A673 (cell line): ENCODE measurements around the gene HNRNPK. TPM values are rescaled to one million over a fixed set of nuclear protein-coding genes. Genes with fewer than 3 reads are reported as not detected.

Source experiments
- BruUV-seq: library from RNA; stranded (reverse); fragments of 400-500 nt; replicated peaks from 2 replicates; lab custom pipeline; 2021; lab: Mats Ljungman, UMichigan
- CTCF ChIA-PET: fragments of 300-600 bp; sonication (Branson Sonifier 250); formaldehyde crosslinking; loops from one replicate; lab custom pipeline; 2022; ENCODE audit warnings: antibody characterized with exemption; lab: Charles Lee
- POLR2A ChIA-PET: fragments of 300-600 bp; sonication (Branson Sonifier 250); formaldehyde crosslinking; loops from one replicate; lab custom pipeline; 2022; ENCODE audit warnings: antibody characterized with exemption; ENCODE audit not compliant: low non-redundant PET; lab: Charles Lee
- DNase-seq: peaks from one replicate; pipeline ENCODE4 v3.0.0-alpha.2; 2015; ENCODE audit warnings: low spot score
- H3K27ac ChIP-seq: fragments of 200-600 bp; sonication (generic); 2 replicates; pipeline ENCODE4 v1.5.1; 2016; ENCODE audit warnings: mixed run types, low read depth, mild to moderate bottlenecking, mixed read lengths, antibody characterized with exemption, low read length; ENCODE audit not compliant: poor library complexity, severe bottlenecking
- H3K27me3 ChIP-seq: fragments of 200-600 bp; sonication (generic); replicated peaks from 2 replicates; pipeline ENCODE4 v1.6.1; 2017; ENCODE audit warnings: mixed run types, low read depth, mild to moderate bottlenecking, mixed read lengths, antibody characterized with exemption, low read length; ENCODE audit not compliant: insufficient read depth, poor library complexity
- H3K36me3 ChIP-seq: fragments of 200-600 bp; sonication (generic); 2 replicates; pipeline ENCODE4 v1.6.1; 2016; ENCODE audit warnings: mixed run types, mild to moderate bottlenecking, mixed read lengths, antibody characterized with exemption, low read length; ENCODE audit not compliant: insufficient read depth, poor library complexity, severe bottlenecking
- H3K4me1 ChIP-seq: fragments of 200-600 bp; sonication (generic); 2 replicates; pipeline ENCODE4 v1.6.1; 2017; ENCODE audit warnings: mixed run types, mild to moderate bottlenecking, mixed read lengths, antibody characterized with exemption, low read length; ENCODE audit not compliant: insufficient read depth, poor library complexity, severe bottlenecking
- H3K4me3 ChIP-seq: fragments of 200-600 bp; sonication (generic); 2 replicates; pipeline ENCODE4 v1.5.1; 2016; ENCODE audit warnings: low read depth, mixed run types, mild to moderate bottlenecking, mixed read lengths, low read length; ENCODE audit not compliant: poor library complexity, severe bottlenecking
- H3K9me3 ChIP-seq: fragments of 200-600 bp; sonication (generic); 2 replicates; pipeline ENCODE4 v1.6.1; 2016; ENCODE audit warnings: mixed run types, low read depth, mild to moderate bottlenecking, mixed read lengths, antibody characterized with exemption, low read length; ENCODE audit not compliant: poor library complexity, severe bottlenecking
- EZH2 ChIP-seq: fragments of 200-600 bp; sonication (generic); IDR thresholded peaks from 2 replicates; pipeline ENCODE4 v1.6.1; 2017; ENCODE audit warnings: borderline replicate concordance, low read depth, mild to moderate bottlenecking, mixed read lengths, antibody characterized with exemption, low read length; ENCODE audit not compliant: poor library complexity, severe bottlenecking
- intact Hi-C: fragments of 100-400 bp; cut with micrococcal nuclease; formaldehyde crosslinking; loops from one replicate; pipeline ENCODE4 v1.10.0; 2022; ENCODE audit not compliant: unreplicated experiment
- total RNA-seq: library from RNA; stranded (reverse); gene quantifications from 2 replicates; pipeline ENCODE4 v1.2.3, GENCODE V29; 2021
- TF ChIP-seq, protein P1 (sequence below): fragments of 300-800, 200-600 bp; sonication (generic); conservative IDR thresholded peaks from 2 replicates; pipeline ENCODE4 v1.5.1; 2017; ENCODE audit warnings: low read depth, mild to moderate bottlenecking, antibody characterized with exemption, low read length, moderate library complexity, mixed read lengths

Gene HNRNPK
- total RNA-seq, 1 experiment from 2014 or later: 872 TPM

DNA sequence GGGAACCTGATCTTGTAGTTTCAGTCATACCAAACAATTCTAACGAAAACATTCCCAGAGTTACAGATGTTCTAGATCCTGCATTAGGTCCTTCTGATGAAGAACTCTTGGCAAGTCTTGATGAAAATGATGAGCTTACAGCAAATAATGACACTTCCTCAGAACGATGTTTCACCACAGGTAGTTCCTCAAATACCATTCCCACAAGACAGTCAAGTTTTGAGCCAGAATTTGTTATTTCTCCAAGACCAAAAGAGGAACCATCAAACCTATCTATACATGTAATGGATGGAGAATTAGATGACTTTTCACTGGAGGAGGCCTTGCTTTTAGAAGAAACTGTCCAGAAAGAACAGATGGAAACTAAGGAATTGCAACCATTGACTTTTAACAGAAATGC lies 21.6 kb upstream of the HNRNPK start:
- intact Hi-C loops: no loop called here
- BruUV-seq: no TSS peak
- Histone ChIP-seq H3K9me3 (no peaks in the 10 kb centered on the region), H3K36me3 (peaks cover 44% of the 10 kb centered on the region), H3K27me3 (no peaks in the 10 kb centered on the region), H3K27ac (no peak overlapping the region), H3K4me1 (no peaks in the 10 kb centered on the region), H3K4me3 (no peak overlapping the region)
- no peak for DNase-seq
- ChIA-PET CTCF (no interaction called here), POLR2A (no interaction called here)
- TF ChIP-seq, protein P1, sequence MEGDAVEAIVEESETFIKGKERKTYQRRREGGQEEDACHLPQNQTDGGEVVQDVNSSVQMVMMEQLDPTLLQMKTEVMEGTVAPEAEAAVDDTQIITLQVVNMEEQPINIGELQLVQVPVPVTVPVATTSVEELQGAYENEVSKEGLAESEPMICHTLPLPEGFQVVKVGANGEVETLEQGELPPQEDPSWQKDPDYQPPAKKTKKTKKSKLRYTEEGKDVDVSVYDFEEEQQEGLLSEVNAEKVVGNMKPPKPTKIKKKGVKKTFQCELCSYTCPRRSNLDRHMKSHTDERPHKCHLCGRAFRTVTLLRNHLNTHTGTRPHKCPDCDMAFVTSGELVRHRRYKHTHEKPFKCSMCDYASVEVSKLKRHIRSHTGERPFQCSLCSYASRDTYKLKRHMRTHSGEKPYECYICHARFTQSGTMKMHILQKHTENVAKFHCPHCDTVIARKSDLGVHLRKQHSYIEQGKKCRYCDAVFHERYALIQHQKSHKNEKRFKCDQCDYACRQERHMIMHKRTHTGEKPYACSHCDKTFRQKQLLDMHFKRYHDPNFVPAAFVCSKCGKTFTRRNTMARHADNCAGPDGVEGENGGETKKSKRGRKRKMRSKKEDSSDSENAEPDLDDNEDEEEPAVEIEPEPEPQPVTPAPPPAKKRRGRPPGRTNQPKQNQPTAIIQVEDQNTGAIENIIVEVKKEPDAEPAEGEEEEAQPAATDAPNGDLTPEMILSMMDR: no peak
- no peak for TF ChIP-seq EZH2

DNA sequence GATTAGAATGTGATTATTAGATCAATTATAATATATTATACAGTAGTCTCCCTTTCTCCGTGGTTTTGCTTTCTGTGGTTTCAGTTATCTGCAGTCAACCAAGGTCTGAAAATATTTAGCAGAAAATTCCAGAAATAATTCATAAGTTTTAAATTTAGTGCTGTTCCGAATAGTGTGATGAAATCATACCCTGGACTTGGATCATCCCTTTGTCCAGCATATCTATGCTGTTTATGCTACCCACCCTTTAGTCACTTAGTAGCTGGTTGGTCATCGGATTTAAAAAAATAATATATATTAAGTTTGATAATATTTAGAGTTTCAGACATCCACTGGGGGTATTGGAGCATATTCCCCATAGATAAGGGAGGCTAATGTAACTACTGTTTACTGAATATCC lies 20.2 kb upstream of the HNRNPK start:
- CTCF ChIA-PET: no interaction called here
- no peaks in the 10 kb centered on the region for H3K27me3 ChIP-seq
- BruUV-seq: no TSS peak

DNA sequence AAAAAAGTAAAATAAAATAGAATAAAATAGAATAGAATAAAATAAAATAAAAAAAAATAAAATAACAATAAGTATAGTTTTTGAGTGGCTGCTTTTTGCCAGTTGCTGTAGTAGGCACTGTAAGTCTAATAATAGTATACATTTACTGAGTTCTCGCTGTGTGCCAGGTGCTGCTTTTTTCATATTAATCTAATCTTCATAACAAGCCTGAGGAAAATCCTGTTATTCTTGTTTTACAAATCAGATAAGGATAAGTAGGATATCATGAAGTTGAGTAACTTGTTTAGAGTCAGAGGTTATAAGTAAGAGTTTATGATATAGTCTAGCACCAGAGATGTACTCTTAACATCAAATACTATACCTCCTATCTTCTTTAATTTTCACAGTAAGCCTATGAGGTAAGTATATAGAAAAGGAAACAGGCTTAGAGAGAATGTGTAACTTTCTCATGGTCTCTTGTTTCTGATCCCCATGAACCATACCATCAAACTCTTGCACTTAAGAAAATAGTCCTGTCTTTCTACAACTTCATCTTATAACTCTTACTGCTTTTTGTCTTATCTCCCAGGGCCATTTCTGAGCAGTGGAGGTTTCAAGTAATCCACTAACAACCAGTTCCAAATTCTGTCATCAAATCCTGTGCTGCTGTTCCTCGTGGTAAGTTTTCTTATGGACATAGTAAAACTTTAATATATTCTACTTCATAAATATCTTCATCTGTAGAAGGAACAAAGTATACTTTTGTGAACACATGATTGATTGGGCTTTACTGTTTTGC lies 19.3 kb upstream of the HNRNPK start:
- CTCF ChIA-PET: no interaction called here
- no TSS peak for BruUV-seq
- Histone ChIP-seq H3K27me3 (no peaks in the 10 kb centered on the region), H3K36me3 (peaks cover 38% of the 10 kb centered on the region), H3K4me3 (no peak overlapping the region), H3K9me3 (no peaks in the 10 kb centered on the region), H3K27ac (no peak overlapping the region), H3K4me1 (no peaks in the 10 kb centered on the region)
- no peak for TF ChIP-seq EZH2
- TF ChIP-seq, protein P1: no peak
- intact Hi-C loops: no loop called here
- no peak for DNase-seq
- POLR2A ChIA-PET: no interaction called here

More for the DNA sequence above, 20.2 kb upstream of the HNRNPK start:
- Histone ChIP-seq H3K4me3 (no peak overlapping the region), H3K27ac (no peak overlapping the region), H3K9me3 (no peaks in the 10 kb centered on the region), H3K4me1 (no peaks in the 10 kb centered on the region), H3K36me3 (peaks cover 38% of the 10 kb centered on the region)
- TF ChIP-seq, protein P1: no peak
- TF ChIP-seq EZH2: no peak
- no peak for DNase-seq
- intact Hi-C loops: no loop called here
- POLR2A ChIA-PET: no interaction called here
